ENCODE measurements around the gene NFKB1.
"Not testable (repeated sequence)": the region's sequence is repeated elsewhere in the genome, so short reads cannot be mapped to it uniquely, and the experiment has no call there.

DNA sequence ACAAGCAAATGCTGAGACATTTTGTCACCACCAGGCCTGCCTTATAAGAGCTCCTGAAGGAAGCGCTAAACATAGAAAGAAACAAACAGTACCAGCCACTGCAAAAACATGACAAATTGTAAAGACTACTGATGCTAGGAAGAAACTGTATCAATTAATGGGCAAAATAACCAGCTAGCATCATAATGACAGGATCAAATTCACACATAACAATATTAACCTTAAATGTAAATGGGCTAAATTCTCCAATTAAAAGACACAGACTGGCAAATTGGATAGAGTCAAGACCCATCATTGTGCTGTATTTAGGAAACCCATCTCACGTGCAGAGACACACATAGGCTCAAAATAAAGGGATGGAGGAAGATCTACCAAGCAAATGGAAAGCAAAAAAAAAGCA lies 21.3 kb upstream of the NFKB1 start:
- TF ChIP-seq, protein P1, sequence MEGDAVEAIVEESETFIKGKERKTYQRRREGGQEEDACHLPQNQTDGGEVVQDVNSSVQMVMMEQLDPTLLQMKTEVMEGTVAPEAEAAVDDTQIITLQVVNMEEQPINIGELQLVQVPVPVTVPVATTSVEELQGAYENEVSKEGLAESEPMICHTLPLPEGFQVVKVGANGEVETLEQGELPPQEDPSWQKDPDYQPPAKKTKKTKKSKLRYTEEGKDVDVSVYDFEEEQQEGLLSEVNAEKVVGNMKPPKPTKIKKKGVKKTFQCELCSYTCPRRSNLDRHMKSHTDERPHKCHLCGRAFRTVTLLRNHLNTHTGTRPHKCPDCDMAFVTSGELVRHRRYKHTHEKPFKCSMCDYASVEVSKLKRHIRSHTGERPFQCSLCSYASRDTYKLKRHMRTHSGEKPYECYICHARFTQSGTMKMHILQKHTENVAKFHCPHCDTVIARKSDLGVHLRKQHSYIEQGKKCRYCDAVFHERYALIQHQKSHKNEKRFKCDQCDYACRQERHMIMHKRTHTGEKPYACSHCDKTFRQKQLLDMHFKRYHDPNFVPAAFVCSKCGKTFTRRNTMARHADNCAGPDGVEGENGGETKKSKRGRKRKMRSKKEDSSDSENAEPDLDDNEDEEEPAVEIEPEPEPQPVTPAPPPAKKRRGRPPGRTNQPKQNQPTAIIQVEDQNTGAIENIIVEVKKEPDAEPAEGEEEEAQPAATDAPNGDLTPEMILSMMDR (IDR thresholded peaks at IDR 0.05): not testable (repeated sequence)
- not testable (repeated sequence) for TF ChIP-seq EZH2 (IDR thresholded peaks at IDR 0.05; ENCODE audit: borderline replicate concordance, insufficient read depth, low read depth, low read length, poor library complexity, severe bottlenecking)

All from B cell (primary cell).